GM21367 (cell line): ENCODE results near the gene ADCY1.
"Not testable (repeated sequence)": the region's sequence is repeated elsewhere in the genome, so short reads cannot be mapped to it uniquely, and the experiment has no call there.

Experiments
- ATAC-seq: cut with Tn5 transposase; IDR thresholded peaks from one replicate; pipeline ENCODE4 v1.9.1; 2021; ENCODE audit not compliant: unreplicated experiment

The ADCY1 gene

GRCh38 chr7:45708046-45708950 is 134.1 kb downstream of the ADCY1 start:
- ATAC-seq: no peak

- ATAC-seq: no peak
Measured at GRCh38 chr7:45709168-45710042, 135.2 kb downstream of the ADCY1 start.

GRCh38 chr7:45710271-45711160 is 136.3 kb downstream of the ADCY1 start:
- ATAC-seq: no peak

- ATAC-seq: no peak
Measured at GRCh38 chr7:45711161-45711490, 137.0 kb downstream of the ADCY1 start.

GRCh38 chr7:45712057-45712689 is 138.0 kb downstream of the ADCY1 start:
- ATAC-seq: no peak

GRCh38 chr7:45712872-45713668 is 138.9 kb downstream of the ADCY1 start:
- no peak for ATAC-seq

- no peak for ATAC-seq
Measured at GRCh38 chr7:45713669-45714520, 139.7 kb downstream of the ADCY1 start.

- ATAC-seq: no peak
Measured at GRCh38 chr7:45714521-45714820, 140.3 kb downstream of the ADCY1 start.

GRCh38 chr7:45715471-45716352 is 141.5 kb downstream of the ADCY1 start:
- no peak for ATAC-seq

GRCh38 chr7:45716380-45717203 is 142.4 kb downstream of the ADCY1 start:
- no peak for ATAC-seq

GRCh38 chr7:45717537-45718235 is 143.5 kb downstream of the ADCY1 start:
- ATAC-seq: no peak

GRCh38 chr7:45718464-45719330 is 144.5 kb downstream of the ADCY1 start:
- no peak for ATAC-seq

GRCh38 chr7:45720989-45721388 is 146.8 kb downstream of the ADCY1 start:
- ATAC-seq: no peak

GRCh38 chr7:45721686-45722598 is 147.8 kb downstream of the ADCY1 start:
- no peak for ATAC-seq

GRCh38 chr7:45725231-45725630 is 151.1 kb downstream of the ADCY1 start:
- not testable (repeated sequence) for ATAC-seq
